PC-9 (cell line): ENCODE results near the gene STK10. TPM values are rescaled to one million over a fixed set of nuclear protein-coding genes. Genes with fewer than 3 reads are reported as not detected.

Experiments
- BruUV-seq: library from RNA; stranded (reverse); fragments of 400-500 nt; replicated peaks from 2 replicates; lab custom pipeline; 2021; lab: Mats Ljungman, UMichigan
- CTCF ChIA-PET: fragments of 300-600 bp; sonication (Branson Sonifier 250); formaldehyde crosslinking; loops from one replicate; lab custom pipeline; 2022; ENCODE audit warnings: antibody characterized with exemption; lab: Charles Lee
- POLR2A ChIA-PET: fragments of 300-600 bp; sonication (Branson Sonifier 250); formaldehyde crosslinking; loops from one replicate; lab custom pipeline; 2022; ENCODE audit warnings: antibody characterized with exemption; ENCODE audit not compliant: unreplicated experiment; lab: Charles Lee
- DNase-seq, 2 experiments: peaks; one replicate each; pipeline versions ENCODE4 v3.0.0 to v3.0.0-alpha.2; 2015 to 2022; ENCODE audit warnings: mixed read lengths in 1 of 2
- H2AFZ ChIP-seq: fragments of 200-600 bp; sonication (generic); 2 replicates; pipeline ENCODE4 v1.8.1; 2017; ENCODE audit warnings: antibody characterized with exemption
- H3F3A ChIP-seq: fragments of 200-600 bp; sonication (generic); 2 replicates; pipeline ENCODE4 v1.8.1; 2017; ENCODE audit warnings: antibody characterized with exemption, mild to moderate bottlenecking, low read depth; ENCODE audit not compliant: insufficient read depth
- H3K27ac ChIP-seq: fragments of 200-600 bp; sonication (generic); 2 replicates; pipeline ENCODE4 v1.6.1; 2016; ENCODE audit warnings: mixed run types
- H3K27me3 ChIP-seq: fragments of 200-600 bp; sonication (generic); 2 replicates; pipeline ENCODE4 v1.6.1; 2016; ENCODE audit warnings: low read depth, mixed run types; ENCODE audit not compliant: insufficient read depth
- H3K36me3 ChIP-seq: fragments of 200-600 bp; sonication (generic); 2 replicates; pipeline ENCODE4 v1.6.1; 2016; ENCODE audit warnings: low read depth, mixed run types
- H3K4me1 ChIP-seq: fragments of 200-600 bp; sonication (generic); replicated peaks from 2 replicates; pipeline ENCODE4 v1.6.1; 2016; ENCODE audit warnings: mixed run types; ENCODE audit not compliant: insufficient read depth
- H3K4me2 ChIP-seq: fragments of 200-600 bp; sonication (generic); 2 replicates; pipeline ENCODE4 v1.6.1; 2017; ENCODE audit warnings: mixed run types
- H3K4me3 ChIP-seq: fragments of 200-600 bp; sonication (generic); 2 replicates; pipeline ENCODE4 v1.6.1; 2016; ENCODE audit warnings: mixed run types
- H3K79me2 ChIP-seq: fragments of 200-600 bp; sonication (generic); 2 replicates; pipeline ENCODE4 v1.6.1; 2017; ENCODE audit warnings: low read depth, mixed run types
- H3K9me2 ChIP-seq: fragments of 200-600 bp; sonication (generic); 2 replicates; pipeline ENCODE4 v1.8.1; 2017; ENCODE audit warnings: mild to moderate bottlenecking; ENCODE audit not compliant: insufficient read depth
- H3K9me3 ChIP-seq: fragments of 200-600 bp; sonication (generic); 2 replicates; pipeline ENCODE4 v1.8.1; 2016; ENCODE audit warnings: low read depth; ENCODE audit not compliant: insufficient read depth
- H4K20me1 ChIP-seq: fragments of 200-600 bp; sonication (generic); 2 replicates; pipeline ENCODE4 v1.8.1; 2017; ENCODE audit not compliant: insufficient read depth
- CTCF ChIP-seq: fragments of 200-600 bp; sonication (generic); conservative IDR thresholded peaks from 2 replicates; pipeline ENCODE4 v1.6.1; 2017; ENCODE audit warnings: mixed run types, antibody characterized with exemption, mild to moderate bottlenecking, moderate library complexity
- EZH2 ChIP-seq: fragments of 200-600 bp; sonication (generic); IDR thresholded peaks from 2 replicates; pipeline ENCODE4 v1.8.0; 2017; ENCODE audit warnings: antibody characterized with exemption, low read depth
- intact Hi-C: fragments of 100-400 bp; cut with micrococcal nuclease; formaldehyde crosslinking; loops from one replicate; pipeline ENCODE4 v1.10.0; 2022; ENCODE audit not compliant: unreplicated experiment
- total RNA-seq: library from RNA; stranded (reverse); gene quantifications from 2 replicates; pipeline ENCODE4 v1.2.3, GENCODE V29; 2021

Gene STK10
- total RNA-seq, 1 experiment from 2014 or later: 31.5 TPM

GRCh38 chr5:172224996-172225395 is 37.0 kb upstream of the STK10 start:
- no peak overlapping the region for H3K4me2 ChIP-seq
- H3K79me2 ChIP-seq: no peaks in the 10 kb centered on the region
- H3K9me2 ChIP-seq: no peaks in the 10 kb centered on the region
- no TSS peak for BruUV-seq
- intact Hi-C loops: no loop called here
- no peak overlapping the region for H3K4me3 ChIP-seq
- CTCF ChIA-PET: no interaction called here
- no peak for DNase-seq
- H3F3A ChIP-seq: no peaks in the 10 kb centered on the region
- no peaks in the 10 kb centered on the region for H3K27me3 ChIP-seq
- H3K36me3 ChIP-seq: no peaks in the 10 kb centered on the region
- H3K27ac ChIP-seq: no peak overlapping the region
- H2AFZ ChIP-seq: no peak overlapping the region
- no peaks in the 10 kb centered on the region for H3K9me3 ChIP-seq
- H4K20me1 ChIP-seq: 0 out of 2 replicates have a peak, but pooled peaks cover 7% of the 10 kb centered on the region
- no peak for TF ChIP-seq EZH2
- TF ChIP-seq CTCF: no peak
- H3K4me1 ChIP-seq: no peaks in the 10 kb centered on the region
- POLR2A ChIA-PET: no interaction called here

- H4K20me1 ChIP-seq: 0 out of 2 replicates have a peak, but pooled peaks cover 8% of the 10 kb centered on the region
- H2AFZ ChIP-seq: no peak overlapping the region
- no peak overlapping the region for H3K27ac ChIP-seq
- intact Hi-C loops: no loop called here
- ChIA-PET POLR2A (no interaction called here), CTCF (no interaction called here)
- DNase-seq: no peak
- no peaks in the 10 kb centered on the region for H3K79me2 ChIP-seq
- no TSS peak for BruUV-seq
- no peak overlapping the region for H3K4me3 ChIP-seq
- H3F3A ChIP-seq: peaks cover under 1% of the 10 kb centered on the region; the same call in 1 of the 2 replicates
- no peaks in the 10 kb centered on the region for H3K9me2 ChIP-seq
- H3K9me3 ChIP-seq: no peaks in the 10 kb centered on the region
- no peak for TF ChIP-seq CTCF
- H3K36me3 ChIP-seq: peaks cover 2% of the 10 kb centered on the region; the same call in 1 of the 2 replicates
- no peak overlapping the region for H3K4me2 ChIP-seq
- H3K4me1 ChIP-seq: no peaks in the 10 kb centered on the region
- H3K27me3 ChIP-seq: no peaks in the 10 kb centered on the region
Measured at GRCh38 chr5:172223901-172224873, 36.2 kb upstream of the STK10 start.

- Histone ChIP-seq H3K9me2 (no peaks in the 10 kb centered on the region), H4K20me1 (peaks cover 8% of the 10 kb centered on the region; the same call in 1 of the 2 replicates), H3K9me3 (no peaks in the 10 kb centered on the region), H3F3A (peaks cover 8% of the 10 kb centered on the region), H3K4me2 (no peak overlapping the region), H3K27ac (no peak overlapping the region), H3K79me2 (peaks cover 8% of the 10 kb centered on the region; the same call in 1 of the 2 replicates), H3K36me3 (peaks cover 7% of the 10 kb centered on the region; the same call in 1 of the 2 replicates), H3K27me3 (no peaks in the 10 kb centered on the region), H3K4me1 (no peaks in the 10 kb centered on the region), H3K4me3 (no peak overlapping the region), H2AFZ (no peak overlapping the region)
- intact Hi-C loops: no loop called here
- ChIA-PET POLR2A (no interaction called here), CTCF (no interaction called here)
- DNase-seq: no peak
- no TSS peak for BruUV-seq
- TF ChIP-seq CTCF (no peak), EZH2 (no peak)
Measured at GRCh38 chr5:172219296-172219695, 31.3 kb upstream of the STK10 start.
